Spleen (tissue), 11 donors: ENCODE data around the gene STARD3NL. TPM values are rescaled to one million over a fixed set of nuclear protein-coding genes. Genes with fewer than 3 reads are reported as not detected.

ENCODE experiments used
- DNase-seq: peaks from one replicate; pipeline ENCODE4 v3.0.0-alpha.2; 2020
- H3K27ac ChIP-seq, 8 donors: fragments of 200-600 bp; sonication (generic) in 7 of 8; 1 replicate in 4 of 8; 2 replicates in 4 of 8; pipeline versions ENCODE4 v1.5.0 to v1.8.0; 2016 to 2021; ENCODE audit warnings: inconsistent platforms in 4 of 8, mild to moderate bottlenecking in 4 of 8, moderate library complexity in 1 of 8
- H3K27me3 ChIP-seq, 7 donors: fragments of 200-600 bp; sonication (generic) in 6 of 7; replicated peaks in 1 of 7; 1 replicate in 4 of 7; 2 replicates in 3 of 7; pipeline versions ENCODE4 v1.5.0 to v1.8.0; 2016 to 2021; ENCODE audit warnings: inconsistent platforms in 3 of 7, mild to moderate bottlenecking in 1 of 7
- H3K36me3 ChIP-seq, 6 donors: fragments of 200-600 bp; sonication (generic) in 5 of 6; 1 replicate in 4 of 6; 2 replicates in 2 of 6; pipeline versions ENCODE4 v1.5.0 to v1.8.0; 2016 to 2021; ENCODE audit warnings: inconsistent platforms in 2 of 6
- H3K4me1 ChIP-seq, 6 donors: fragments of 200-600 bp; sonication (generic) in 5 of 6; 1 replicate in 3 of 6; 2 replicates in 3 of 6; pipeline versions ENCODE4 v1.5.0 to v1.8.0; 2016 to 2021; ENCODE audit warnings: inconsistent platforms in 3 of 6
- H3K4me3 ChIP-seq, 8 donors: fragments of 200-600 bp; sonication (generic) in 7 of 8; 1 replicate in 4 of 8; 2 replicates in 4 of 8; pipeline versions ENCODE4 v1.5.0 to v1.8.0; 2016 to 2021; ENCODE audit warnings: inconsistent platforms in 4 of 8, mild to moderate bottlenecking in 4 of 8, moderate library complexity in 2 of 8
- H3K9me3 ChIP-seq, 8 donors: fragments of 200-600 bp; sonication (generic) in 7 of 8; 1 replicate in 4 of 8; 2 replicates in 4 of 8; pipeline versions ENCODE4 v1.5.0 to v1.8.0; 2016 to 2021; ENCODE audit warnings: inconsistent platforms in 4 of 8
- CTCF ChIP-seq, 11 experiments: fragments of 200-600 bp in 7 of 11; fragments of 450-650 bp in 4 of 11; sonication (generic) in 4 of 11; IDR thresholded peaks in 8 of 11; conservative IDR thresholded peaks in 3 of 11; 1 replicate in 7 of 11; 2 replicates in 4 of 11; pipeline versions ENCODE4 v1.4.0 to v1.8.0; 2016 to 2021; ENCODE audit warnings: antibody characterized with exemption in 11 of 11, inconsistent platforms in 4 of 11, mild to moderate bottlenecking in 1 of 11
- POLR2A ChIP-seq, 3 donors: fragments of 450-650 bp; IDR thresholded peaks; one replicate each; pipeline ENCODE4 v1.5.1; 2017; ENCODE audit warnings: antibody characterized with exemption in 3 of 3, mild to moderate bottlenecking in 1 of 3
- POLR2AphosphoS5 ChIP-seq, 3 donors: sonication (generic); formaldehyde crosslinking; IDR thresholded peaks; one replicate each; pipeline ENCODE4 v1.5.1; 2017; ENCODE audit warnings: antibody characterized with exemption in 3 of 3
- WGBS, 5 donors: extraction: QIAGEN DNeasy Blood & Tissue Kit in 3 of 5; methylation state at CpG; one replicate each; pipeline versions ENCODE4 v1.1.5 to v1.1.7; 2013 to 2018; 5-methylcytosine and 5-hydroxymethylcytosine counted together
- intact Hi-C: fragments of 100-400 bp; cut with DNase I; formaldehyde crosslinking; loops from one replicate; pipeline ENCODE4 v1.15.0; 2023; ENCODE audit warnings: low total_unique reads
- polyA plus RNA-seq, 3 donors: library from polyadenylated mRNA; stranded (reverse); fragments of 200-250 nt; gene quantifications; one replicate each; pipeline ENCODE4 v1.2.1, GENCODE V29; 2013
- total RNA-seq, 7 donors: library from RNA; depleted of rRNA in 3 of 7; stranded (reverse); fragments of >200 nt in 3 of 7; fragmentation: NEBNext Ultra II Directional in 4 of 7; extraction: Animal tissue kit (Norgen Biotek cat#: 25700) in 4 of 7; gene quantifications; one replicate each; pipeline versions ENCODE4 v1.1.0 to v1.2.1, GENCODE V29; 2016 to 2021
- donor health status: healthy with polysubstance abuse.
- donor health status: DM: no; HTN: no; CAD: no; lungs with moderate emphysema.
- donor health status: DM: no; HTN: no; CAD: no.
- donor health status: Bipolar disorder and iron deficiency.
- donor health status: healthy.
- donor health status: DM: no; HTN: no; CAD: no.
- donor health status: DM: yes; HTN: yes; CAD: no.

Gene STARD3NL
- total and polyA plus RNA-seq, 10 donors = 19.8 to 50.2 (median 36.7) TPM

- H3K36me3 ChIP-seq = no peaks in the 10 kb centered on the region
- no peak for DNase-seq
- no peaks in the 10 kb centered on the region for H3K27me3 ChIP-seq
- intact Hi-C loops = no loop called here
- H3K27ac ChIP-seq = no peak overlapping the region
- no peaks in the 10 kb centered on the region for H3K4me1 ChIP-seq
- TF ChIP-seq POLR2A (IDR thresholded peaks at IDR 0.05) = no peak
- TF ChIP-seq CTCF (IDR thresholded peaks at IDR 0.05 in 8 of 11, conservative IDR thresholded peaks at IDR 0.05 in 3 of 11) = no peak
- TF ChIP-seq POLR2AphosphoS5 (IDR thresholded peaks at IDR 0.05) = no peak
- 80 to 93% (median 90%) methylated on average over 2 of the region's 2 CpGs for WGBS, 5 donors
- no peak overlapping the region for H3K4me3 ChIP-seq
- H3K9me3 ChIP-seq = no peaks in the 10 kb centered on the region
Measured at GRCh38 chr7:38141187-38141586, 36.9 kb upstream of the STARD3NL start.

- intact Hi-C loops = no loop called here
- TF ChIP-seq CTCF (IDR thresholded peaks at IDR 0.05 in 8 of 11, conservative IDR thresholded peaks at IDR 0.05 in 3 of 11) (no peak), POLR2AphosphoS5 (IDR thresholded peaks at IDR 0.05) (no peak), POLR2A (IDR thresholded peaks at IDR 0.05) (no peak)
- Histone ChIP-seq H3K4me1 (no peaks in the 10 kb centered on the region), H3K9me3 (no peaks in the 10 kb centered on the region), H3K4me3 (no peak overlapping the region), H3K27ac (no peak overlapping the region), H3K27me3 (no peaks in the 10 kb centered on the region), H3K36me3 (no peaks in the 10 kb centered on the region)
- no peak for DNase-seq
- WGBS, 5 donors = 60 to 88% (median 68%) methylated on average over 3 of the region's 3 CpGs
Measured at GRCh38 chr7:38142736-38143135, 35.3 kb upstream of the STARD3NL start.

- no peaks in the 10 kb centered on the region for H3K36me3 ChIP-seq
- H3K9me3 ChIP-seq = peaks cover 0 to 4% (median 0%) of the 10 kb centered on the region in 8 donors
- WGBS, 5 donors = 65 to 84% (median 76%) methylated on average over 2 of the region's 2 CpGs
- intact Hi-C loops = no loop called here
- no peak for DNase-seq
- TF ChIP-seq POLR2AphosphoS5 (IDR thresholded peaks at IDR 0.05) = no peak
- TF ChIP-seq POLR2A (IDR thresholded peaks at IDR 0.05) = no peak
- TF ChIP-seq CTCF (IDR thresholded peaks at IDR 0.05 in 8 of 11, conservative IDR thresholded peaks at IDR 0.05 in 3 of 11) = no peak
- no peaks in the 10 kb centered on the region for H3K4me1 ChIP-seq
- H3K4me3 ChIP-seq = no peak overlapping the region
- H3K27me3 ChIP-seq = no peaks in the 10 kb centered on the region
- H3K27ac ChIP-seq = no peak overlapping the region
Measured at GRCh38 chr7:38147005-38147404, 31.0 kb upstream of the STARD3NL start.

GRCh38 chr7:38151556-38151955 is 26.5 kb upstream of the STARD3NL start:
- DNase-seq = no peak
- intact Hi-C loops = no loop called here
- TF ChIP-seq CTCF (IDR thresholded peaks at IDR 0.05 in 8 of 11, conservative IDR thresholded peaks at IDR 0.05 in 3 of 11) (no peak), POLR2A (IDR thresholded peaks at IDR 0.05) (no peak), POLR2AphosphoS5 (IDR thresholded peaks at IDR 0.05) (no peak)

More at GRCh38 chr7:38151556-38151955, 26.5 kb upstream of the STARD3NL start:
- Histone ChIP-seq H3K36me3 (no peaks in the 10 kb centered on the region), H3K4me3 (no peak overlapping the region), H3K9me3 (peaks cover 0 to 10% (median 0%) of the 10 kb centered on the region in 8 donors), H3K27ac (no peak overlapping the region), H3K4me1 (no peaks in the 10 kb centered on the region), H3K27me3 (no peaks in the 10 kb centered on the region)
- 72 to 89% (median 77%) methylated on average over 2 of the region's 2 CpGs for WGBS, 5 donors
